A549 (cell line): ENCODE data around the gene MRPS9. TPM values are rescaled to one million over a fixed set of nuclear protein-coding genes. Genes with fewer than 3 reads are reported as not detected.

Experiments
- ATAC-seq, 2 experiments: fragments of 200-7000 bp in 1 of 2; fragments of >200 bp in 1 of 2; cut with Nextera tagmentation in 1 of 2; cut with Tn5 transposase in 1 of 2; 3 replicates each; pipeline versions ENCODE4 v1.8.0 to v1.9.1; 2018 to 2020; ENCODE audit warnings: mild to moderate bottlenecking in 1 of 2, moderate library complexity in 1 of 2
- CTCF ChIA-PET: fragments of 300-600 bp; sonication (Branson Sonifier 250); formaldehyde crosslinking; extraction: SDS; loops from one replicate; lab custom pipeline; 2021; ENCODE audit warnings: antibody characterized with exemption, inconsistent platforms; lab: Yijun Ruan, JAX
- POLR2A ChIA-PET: fragments of 350-600 bp; formaldehyde crosslinking; extraction: SDS; loops from one replicate; lab custom pipeline; 2021; ENCODE audit warnings: antibody characterized with exemption, inconsistent platforms; lab: Yijun Ruan, JAX
- DNase-seq, 2 experiments: peaks; one replicate each; pipeline versions ENCODE4 v3.0.0 to v3.0.0-alpha.2; 2011 to 2016; ENCODE audit warnings: low read depth in 1 of 2, low spot score in 1 of 2
- FAIRE-seq: peaks from 2 replicates; lab custom pipeline; 2011; peaks lifted over from hg19 to GRCh38; lab: Jason Lieb, UNC
- H3K27ac ChIP-seq, 2 experiments: fragments of >200 bp; sonication (Bioruptor Twin); formaldehyde crosslinking; 3 replicates each; pipeline ENCODE4 v1.5.1; 2016 to 2017
- H3K4me1 ChIP-seq: fragments of >200 bp; sonication (Bioruptor Twin); formaldehyde crosslinking; 3 replicates; pipeline ENCODE4 v1.6.1; 2016
- H3K4me2 ChIP-seq: fragments of >200 bp; sonication (Bioruptor Twin); formaldehyde crosslinking; 3 replicates; pipeline ENCODE4 v1.6.1; 2016
- H3K4me3 ChIP-seq: fragments of >200 bp; sonication (Bioruptor Twin); formaldehyde crosslinking; 3 replicates; pipeline ENCODE4 v1.5.1; 2016
- H3K9me3 ChIP-seq: fragments of >200 bp; sonication (Bioruptor Twin); formaldehyde crosslinking; 3 replicates; pipeline ENCODE4 v1.6.1; 2016
- ATOH8 ChIP-seq: fragments of 250-450 bp; sonication (Bioruptor Pico); IDR thresholded peaks from 2 replicates; pipeline ENCODE4 v1.5.0; 2020; ENCODE audit warnings: low read depth, mild to moderate bottlenecking, moderate library complexity
- CHD2 ChIP-seq: fragments of 150-350 bp; IDR thresholded peaks from 2 replicates; pipeline ENCODE4 v1.6.1; 2014; ENCODE audit warnings: low read length; ENCODE audit not compliant: partially characterized antibody
- E2F6 ChIP-seq: IDR thresholded peaks from 2 replicates; pipeline ENCODE4 v1.6.1; 2012; ENCODE audit warnings: low read depth, borderline replicate concordance
- FOSL2 ChIP-seq, 2 experiments: fragments of 450-650 bp in 1 of 2; fragments of >200 bp in 1 of 2; sonication (Bioruptor Twin) in 1 of 2; formaldehyde crosslinking; IDR thresholded peaks; 2 replicates each; pipeline versions ENCODE4 v1.5.0 to v1.6.1; 2016 to 2020; ENCODE audit warnings: mild to moderate bottlenecking in 1 of 2, moderate library complexity in 1 of 2
- GATA3 ChIP-seq: IDR thresholded peaks from 2 replicates; pipeline ENCODE4 v1.6.1; 2012; ENCODE audit warnings: borderline replicate concordance
- HDAC2 ChIP-seq: fragments of 200-600 bp; sonication (generic); IDR thresholded peaks from 2 replicates; pipeline ENCODE4 v1.6.1; 2016
- HMGXB4 ChIP-seq: fragments of 250-450 bp; sonication (Bioruptor Pico); IDR thresholded peaks from 2 replicates; pipeline ENCODE4 v1.5.0; 2021; ENCODE audit warnings: mild to moderate bottlenecking, moderate library complexity, borderline replicate concordance
- HOXB13 ChIP-seq: fragments of 250-450 bp; sonication (Bioruptor Pico); IDR thresholded peaks from 2 replicates; pipeline ENCODE4 v1.5.0; 2020; ENCODE audit warnings: low read depth, mild to moderate bottlenecking, moderate library complexity
- HOXB5 ChIP-seq: fragments of 250-450 bp; sonication (Bioruptor Pico); IDR thresholded peaks from 2 replicates; pipeline ENCODE4 v1.5.0; 2020; ENCODE audit warnings: mild to moderate bottlenecking, moderate library complexity
- KDM1A ChIP-seq: fragments of 200-600 bp; sonication (generic); IDR thresholded peaks from 2 replicates; pipeline ENCODE4 v1.6.1; 2016; ENCODE audit warnings: low read depth, mild to moderate bottlenecking
- MAFK ChIP-seq: fragments of 450-650 bp; IDR thresholded peaks from 2 replicates; pipeline ENCODE4 v1.6.1; 2014; ENCODE audit not compliant: partially characterized antibody
- MYC ChIP-seq: IDR thresholded peaks from 2 replicates; pipeline ENCODE4 v1.6.1; 2012; ENCODE audit warnings: mild to moderate bottlenecking, inconsistent platforms, low read length, improper control_type of control experiment, borderline replicate concordance
- NPAS2 ChIP-seq: fragments of 250-450 bp; sonication (Bioruptor Pico); IDR thresholded peaks from 2 replicates; pipeline ENCODE4 v1.8.0; 2022; ENCODE audit warnings: mild to moderate bottlenecking, moderate library complexity, borderline replicate concordance
- PHF8 ChIP-seq: fragments of 200-600 bp; sonication (generic); IDR thresholded peaks from 2 replicates; pipeline ENCODE4 v1.6.1; 2016; ENCODE audit warnings: low read depth, mild to moderate bottlenecking, antibody characterized with exemption, moderate library complexity, borderline replicate concordance
- RAD21 ChIP-seq, 2 experiments: fragments of >200 bp in 1 of 2; sonication (Bioruptor Twin) in 1 of 2; formaldehyde crosslinking in 1 of 2; IDR thresholded peaks in 1 of 2; conservative IDR thresholded peaks in 1 of 2; 2 replicates in 1 of 2; 3 replicates in 1 of 2; pipeline ENCODE4 v1.6.1; 2012 to 2018; ENCODE audit warnings: inconsistent platforms in 1 of 2
- RARB ChIP-seq: fragments of 250-450 bp; sonication (Bioruptor Pico); IDR thresholded peaks from 2 replicates; pipeline ENCODE4 v1.8.0; 2021; ENCODE audit warnings: mild to moderate bottlenecking, moderate library complexity
- RFX5 ChIP-seq: fragments of 450-650 bp; IDR thresholded peaks from 2 replicates; pipeline ENCODE4 v1.7.1; 2014; ENCODE audit warnings: antibody characterized with exemption, mild to moderate bottlenecking, moderate library complexity
- SMC3 ChIP-seq: fragments of >200 bp; sonication (Bioruptor Twin); formaldehyde crosslinking; IDR thresholded peaks from 3 replicates; pipeline ENCODE4 v1.6.1; 2018; ENCODE audit warnings: inconsistent platforms
- SREBF2 ChIP-seq: fragments of 450-650 bp; IDR thresholded peaks from 2 replicates; pipeline ENCODE4 v1.6.1; 2014; ENCODE audit warnings: mild to moderate bottlenecking, moderate library complexity
- TFCP2L1 ChIP-seq: fragments of 250-450 bp; sonication (Bioruptor Pico); IDR thresholded peaks from 2 replicates; pipeline ENCODE4 v1.5.0; 2021; ENCODE audit warnings: mild to moderate bottlenecking
- USF2 ChIP-seq: fragments of 450-650 bp; IDR thresholded peaks from 2 replicates; pipeline ENCODE4 v1.6.1; 2014; ENCODE audit warnings: antibody characterized with exemption
- ZFP36 ChIP-seq: fragments of 450-650 bp; IDR thresholded peaks from 2 replicates; pipeline ENCODE4 v1.6.1; 2014; ENCODE audit warnings: borderline replicate concordance; ENCODE audit not compliant: partially characterized antibody
- ZNF302 ChIP-seq: fragments of 250-450 bp; sonication (Bioruptor Pico); IDR thresholded peaks from 2 replicates; pipeline ENCODE4 v1.9.0; 2021; ENCODE audit warnings: inconsistent platforms, mild to moderate bottlenecking, moderate library complexity
- WGBS: methylation state at CpG from one replicate; pipeline ENCODE4 v1.1.6; 2017; ENCODE audit errors: missing lambda C conversion rate; 5-methylcytosine and 5-hydroxymethylcytosine counted together
- polyA plus RNA-seq, 4 experiments: library from polyadenylated mRNA; depleted of rRNA in 3 of 4; stranded (reverse); fragments of >200 nt; fragmentation: RNase III in 1 of 4; extraction: RNeasy Plus Mini Kit Qiagen cat#74134 plus additional on column Dnase treatment in 1 of 4; gene quantifications; 2 replicates in 3 of 4; 3 replicates in 1 of 4; pipeline ENCODE4 v1.2.3, GENCODE V29; 2011 to 2017

MRPS9 gene
- polyA plus RNA-seq, 2 of the 4 experiments (the other 2 are of a cell fraction): 42.5 to 54.4 TPM

GRCh38 chr2:105082107-105082506, 44.2 kb downstream of the MRPS9 start:
- CTCF ChIA-PET: no interaction called here
- Histone ChIP-seq H3K27ac (no peak overlapping the region), H3K4me3 (no peak overlapping the region), H3K4me2 (no peak overlapping the region), H3K9me3 (no peaks in the 10 kb centered on the region), H3K4me1 (no peaks in the 10 kb centered on the region)
- 91% methylated on average over 8 of the region's 8 CpGs for WGBS
- no peak for DNase-seq
- no peak for TF ChIP-seq PHF8
- no peak for TF ChIP-seq HOXB13 (CRISPR knock-in tag)
- TF ChIP-seq NPAS2 (CRISPR knock-in tag): no peak
- TF ChIP-seq MYC: no peak
- TF ChIP-seq TFCP2L1 (CRISPR knock-in tag): no peak
- TF ChIP-seq ZFP36: no peak
- TF ChIP-seq SREBF2: no peak
- no peak for TF ChIP-seq SMC3
- TF ChIP-seq GATA3: no peak
- no peak for FAIRE-seq
- POLR2A ChIA-PET: no interaction called here
- ATAC-seq: no peak

GRCh38 chr2:105085525-105085924, 47.7 kb downstream of the MRPS9 start:
- FAIRE-seq (no peak), ATAC-seq (no peak), DNase-seq (no peak)
- H3K4me2 ChIP-seq: no peak overlapping the region
- CTCF ChIA-PET: no interaction called here
- TF ChIP-seq KDM1A (no peak), FOSL2 (IDR thresholded peaks at IDR 0.05) (no peak), FOSL2 (CRISPR knock-in tag; IDR thresholded peaks at IDR 0.05) (0 out of 2 replicates have a peak, but pooled peaks have one; percentile 22)
- no peak overlapping the region for H3K27ac ChIP-seq
- no peaks in the 10 kb centered on the region for H3K4me1 ChIP-seq
- no peak overlapping the region for H3K4me3 ChIP-seq
- no peaks in the 10 kb centered on the region for H3K9me3 ChIP-seq
- POLR2A ChIA-PET: no interaction called here
- WGBS: 86% methylated on average over 1 of the region's 1 CpG

GRCh38 chr2:105087273-105087672, 49.4 kb downstream of the MRPS9 start:
- Histone ChIP-seq H3K9me3 (no peaks in the 10 kb centered on the region), H3K27ac (no peak overlapping the region), H3K4me3 (no peak overlapping the region), H3K4me2 (no peak overlapping the region), H3K4me1 (no peaks in the 10 kb centered on the region)
- ATAC-seq (no peak), FAIRE-seq (no peak), DNase-seq (no peak)
- ChIA-PET CTCF (no interaction called here), POLR2A (no interaction called here)
- WGBS: 95% methylated on average over 1 of the region's 1 CpG
- TF ChIP-seq RAD21 (conservative IDR thresholded peaks at IDR 0.05 in 1 of 2, IDR thresholded peaks at IDR 0.05 in 1 of 2) (no peak), ATOH8 (no peak), E2F6 (no peak), RFX5 (no peak), HOXB5 (CRISPR knock-in tag) (no peak), ZNF302 (CRISPR knock-in tag) (no peak), HOXB13 (CRISPR knock-in tag) (no peak)
- TF ChIP-seq, all 56 proteins: peak for 0

- H3K4me3 ChIP-seq: no peak overlapping the region
- DNase-seq: no peak
- 90% methylated on average over 5 of the region's 5 CpGs for WGBS
- H3K9me3 ChIP-seq: no peaks in the 10 kb centered on the region
- POLR2A ChIA-PET: no interaction called here
- FAIRE-seq: no peak
- ATAC-seq: no peak
- CTCF ChIA-PET: no interaction called here
- H3K4me2 ChIP-seq: no peak overlapping the region
- no peak overlapping the region for H3K27ac ChIP-seq
- H3K4me1 ChIP-seq: no peaks in the 10 kb centered on the region
- TF ChIP-seq HMGXB4 (CRISPR knock-in tag) (no peak), HDAC2 (no peak), MAFK (no peak), CHD2 (no peak), USF2 (no peak), MYC (no peak), RARB (CRISPR knock-in tag) (no peak)
Measured at GRCh38 chr2:105090091-105090490, 52.2 kb downstream of the MRPS9 start.
